OCI-LY7 (cell line): ENCODE results near the gene DGCR8. TPM values are rescaled to one million over a fixed set of nuclear protein-coding genes. Genes with fewer than 3 reads are reported as not detected.
"Not testable (repeated sequence)": the region's sequence is repeated elsewhere in the genome, so short reads cannot be mapped to it uniquely, and the experiment has no call there.

Experiments
- BruUV-seq: library from RNA; stranded (reverse); fragments of 400-500 nt; replicated peaks from 2 replicates; lab custom pipeline; 2021; lab: Mats Ljungman, UMichigan
- CTCF ChIA-PET: fragments of 300-600 bp; sonication (Branson Sonifier 250); formaldehyde crosslinking; loops from one replicate; lab custom pipeline; 2022; ENCODE audit warnings: antibody characterized with exemption; ENCODE audit not compliant: unreplicated experiment; lab: Charles Lee
- POLR2A ChIA-PET: fragments of 300-600 bp; sonication (Branson Sonifier 250); formaldehyde crosslinking; loops from one replicate; lab custom pipeline; 2022; ENCODE audit warnings: antibody characterized with exemption; lab: Charles Lee
- DNase-seq: peaks from one replicate; pipeline ENCODE4 v3.0.0-alpha.2; 2015; ENCODE audit warnings: low spot score
- H2AFZ ChIP-seq: fragments of 200-600 bp; sonication (generic), shearing (Covaris generic); 2 replicates; pipeline ENCODE4 v1.6.1; 2014; ENCODE audit warnings: mild to moderate bottlenecking, antibody characterized with exemption, low read length, moderate library complexity
- H3K27ac ChIP-seq: fragments of 200-600 bp; sonication (generic); 2 replicates; pipeline ENCODE4 v1.5.1; 2014; ENCODE audit warnings: mixed run types, low read depth, mild to moderate bottlenecking, moderate library complexity, low read length, inconsistent platforms; ENCODE audit not compliant: poor library complexity, severe bottlenecking
- H3K36me3 ChIP-seq: fragments of 200-600 bp; sonication (generic); 2 replicates; pipeline ENCODE4 v1.6.1; 2014; ENCODE audit warnings: mild to moderate bottlenecking, antibody characterized with exemption, low read length, moderate library complexity, mixed read lengths; ENCODE audit not compliant: insufficient read depth
- H3K4me1 ChIP-seq: fragments of 200-600 bp; sonication (generic); 2 replicates; pipeline ENCODE4 v1.5.1; 2014; ENCODE audit warnings: mild to moderate bottlenecking, low read length; ENCODE audit not compliant: insufficient read depth, poor library complexity, severe bottlenecking
- H3K4me2 ChIP-seq: fragments of 200-600 bp; sonication (generic); 2 replicates; pipeline ENCODE4 v1.6.1; 2014; ENCODE audit warnings: mild to moderate bottlenecking, low read length
- H3K4me3 ChIP-seq: fragments of 200-600 bp; sonication (generic); 2 replicates; pipeline ENCODE4 v1.5.1; 2014; ENCODE audit warnings: mild to moderate bottlenecking, low read depth, low read length; ENCODE audit not compliant: poor library complexity, severe bottlenecking
- H3K79me2 ChIP-seq: fragments of 200-600 bp; sonication (generic); 2 replicates; pipeline ENCODE4 v1.6.1; 2016; ENCODE audit warnings: low read depth, mild to moderate bottlenecking, low read length, moderate library complexity, mixed read lengths; ENCODE audit not compliant: insufficient read depth
- H3K9me2 ChIP-seq: fragments of 200-600 bp; sonication (generic); 2 replicates; pipeline ENCODE4 v1.6.1; 2016; ENCODE audit warnings: mild to moderate bottlenecking, low read length, mixed read lengths; ENCODE audit not compliant: insufficient read depth
- H3K9me3 ChIP-seq: fragments of 200-600 bp; sonication (generic); 2 replicates; pipeline ENCODE4 v1.6.1; 2014; ENCODE audit warnings: mild to moderate bottlenecking, mixed run types, low read length, mixed read lengths
- H4K20me1 ChIP-seq: fragments of 200-600 bp; sonication (generic); 2 replicates; pipeline ENCODE4 v1.6.1; 2014; ENCODE audit warnings: mild to moderate bottlenecking, antibody characterized with exemption, low read length, moderate library complexity, mixed read lengths; ENCODE audit not compliant: insufficient read depth
- CTCF ChIP-seq: fragments of 200-600 bp; sonication (generic); conservative IDR thresholded peaks from 2 replicates; pipeline ENCODE4 v1.5.1; 2014; ENCODE audit warnings: mild to moderate bottlenecking, antibody characterized with exemption, low read length, moderate library complexity, mixed read lengths
- EZH2phosphoT487 ChIP-seq: fragments of 200-600 bp; sonication (generic); IDR thresholded peaks from 2 replicates; pipeline ENCODE4 v1.6.1; 2018; ENCODE audit warnings: low read depth, borderline replicate concordance, mild to moderate bottlenecking, mixed run types, antibody characterized with exemption, low read length, moderate library complexity, mixed read lengths
- intact Hi-C: fragments of 100-400 bp; cut with micrococcal nuclease; formaldehyde crosslinking; loops from one replicate; pipeline ENCODE4 v1.10.0; 2022; ENCODE audit not compliant: unreplicated experiment
- total RNA-seq, 2 experiments: library from RNA; depleted of rRNA in 1 of 2; stranded (reverse); fragments of >200 nt in 1 of 2; shearing (Covaris generic) in 1 of 2; gene quantifications; 2 replicates each; pipeline ENCODE4 v1.2.3, GENCODE V29; 2014 to 2022

The DGCR8 gene
- total RNA-seq, 2 experiments from 2014 or later, result 49.5 to 68.2 TPM

- Histone ChIP-seq H3K79me2 (no peaks in the 10 kb centered on the region), H3K4me1 (no peaks in the 10 kb centered on the region), H4K20me1 (no peaks in the 10 kb centered on the region), H3K9me3 (no peaks in the 10 kb centered on the region), H3K36me3 (peaks cover 2% of the 10 kb centered on the region; the same call in 1 of the 2 replicates), H3K27ac (no peak overlapping the region), H3K9me2 (no peaks in the 10 kb centered on the region), H2AFZ (no peak overlapping the region), H3K4me3 (no peak overlapping the region), H3K4me2 (no peak overlapping the region)
- no TSS peak for BruUV-seq
- intact Hi-C loops, result no loop called here
- no peak for DNase-seq
- ChIA-PET POLR2A (interaction anchor here (0.7 kb wide), 1 partner anchor 14 kb away, joined by 3 read pairs; no protein-coding TSS in a partner anchor), CTCF (no interaction called here)
- TF ChIP-seq EZH2phosphoT487 (no peak), CTCF (no peak)
Observed at GRCh38 chr22:20066617-20067383, 13.2 kb upstream of the DGCR8 start.

- H3K4me1 ChIP-seq, H3K4me3 ChIP-seq, H2AFZ ChIP-seq, H3K9me2 ChIP-seq, H3K79me2 ChIP-seq, H3K36me3 ChIP-seq, H3K9me3 ChIP-seq, intact Hi-C loops, H3K27ac ChIP-seq, H4K20me1 ChIP-seq, CTCF ChIA-PET, H3K4me2 ChIP-seq, DNase-seq, BruUV-seq: not testable (repeated sequence)
- POLR2A ChIA-PET, result interaction anchor here (0.7 kb wide), 1 partner anchor 39 kb away, joined by 3 read pairs; no protein-coding TSS in a partner anchor
Observed at GRCh38 chr22:20067384-20067682, 12.7 kb upstream of the DGCR8 start.

GRCh38 chr22:20068640-20069039, 11.4 kb upstream of the DGCR8 start:
- TF ChIP-seq CTCF (no peak), EZH2phosphoT487 (no peak)
- Histone ChIP-seq H3K9me3 (no peaks in the 10 kb centered on the region), H3K27ac (no peak overlapping the region), H3K4me2 (no peak overlapping the region), H3K36me3 (no peaks in the 10 kb centered on the region), H4K20me1 (no peaks in the 10 kb centered on the region), H3K9me2 (no peaks in the 10 kb centered on the region), H3K79me2 (no peaks in the 10 kb centered on the region), H3K4me1 (no peaks in the 10 kb centered on the region), H3K4me3 (no peak overlapping the region), H2AFZ (no peak overlapping the region)
- DNase-seq, result no peak
- CTCF ChIA-PET, result no interaction called here
- intact Hi-C loops, result no loop called here
- no TSS peak for BruUV-seq
- POLR2A ChIA-PET, result interaction anchor here (0.6 kb wide), 1 partner anchor 31 kb away, joined by 4 read pairs; no protein-coding TSS in a partner anchor
